ENCODE data around the gene GBP5.
"Not testable (repeated sequence)": the region's sequence is repeated elsewhere in the genome, so short reads cannot be mapped to it uniquely, and the experiment has no call there.

Gene GBP5

GRCh38 chr1:89272269-89273041 is at the start of gene GBP5:
GBP5 (minus strand) TSS chr1:89272860; CDS start chr1:89269555, 3,305 bp downstream.
- peak in 1 of 3 donors; percentile 32 for DNase-seq (ENCODE audit: low read depth in 3 of 3, low spot score in 1 of 3)

- no peak for DNase-seq (ENCODE audit: low read depth in 3 of 3, low spot score in 1 of 3)
These were observed 49.7 kb upstream of the GBP5 start for GRCh38 chr1:89322402-89322801.

- no peak for DNase-seq (ENCODE audit: low read depth in 3 of 3, low spot score in 1 of 3)
These were observed 39.9 kb upstream of the GBP5 start for GRCh38 chr1:89312572-89312971.

- DNase-seq (ENCODE audit: low read depth in 3 of 3, low spot score in 1 of 3), result no peak
These were observed 39.1 kb upstream of the GBP5 start for GRCh38 chr1:89311757-89312156.

GRCh38 chr1:89310976-89311375 is 38.3 kb upstream of the GBP5 start:
- no peak for DNase-seq (ENCODE audit: low read depth in 3 of 3, low spot score in 1 of 3)

GRCh38 chr1:89310505-89310904 is 37.8 kb upstream of the GBP5 start:
- no peak for DNase-seq (ENCODE audit: low read depth in 3 of 3, low spot score in 1 of 3)

GRCh38 chr1:89309828-89310227 is 37.2 kb upstream of the GBP5 start:
- no peak for DNase-seq (ENCODE audit: low read depth in 3 of 3, low spot score in 1 of 3)

- no peak for DNase-seq (ENCODE audit: low read depth in 3 of 3, low spot score in 1 of 3)
These were observed 33.6 kb upstream of the GBP5 start for GRCh38 chr1:89306273-89306672.

- no peak for DNase-seq (ENCODE audit: low read depth in 3 of 3, low spot score in 1 of 3)
These were observed 32.8 kb upstream of the GBP5 start for GRCh38 chr1:89305493-89305892.

- no peak for DNase-seq (ENCODE audit: low read depth in 3 of 3, low spot score in 1 of 3)
These were observed 32.0 kb upstream of the GBP5 start for GRCh38 chr1:89304572-89305230.

- DNase-seq (ENCODE audit: low read depth in 3 of 3, low spot score in 1 of 3), result no peak
These were observed 30.2 kb upstream of the GBP5 start for GRCh38 chr1:89302697-89303332.

GRCh38 chr1:89299739-89300463 is 27.2 kb upstream of the GBP5 start:
- DNase-seq (ENCODE audit: low read depth in 3 of 3, low spot score in 1 of 3), result not testable (repeated sequence)

- DNase-seq (ENCODE audit: low read depth in 3 of 3, low spot score in 1 of 3), result no peak
These were observed 25.8 kb upstream of the GBP5 start for GRCh38 chr1:89298461-89298860.

- no peak for DNase-seq (ENCODE audit: low read depth in 3 of 3, low spot score in 1 of 3)
These were observed 22.5 kb upstream of the GBP5 start for GRCh38 chr1:89295187-89295586.

GRCh38 chr1:89291276-89291675 is 18.6 kb upstream of the GBP5 start:
- DNase-seq (ENCODE audit: low read depth in 3 of 3, low spot score in 1 of 3), result no peak

GRCh38 chr1:89288051-89288340 is 15.3 kb upstream of the GBP5 start:
- no peak for DNase-seq (ENCODE audit: low read depth in 3 of 3, low spot score in 1 of 3)

GRCh38 chr1:89287181-89288050 is 14.8 kb upstream of the GBP5 start:
- no peak for DNase-seq (ENCODE audit: low read depth in 3 of 3, low spot score in 1 of 3)

- no peak for DNase-seq (ENCODE audit: low read depth in 3 of 3, low spot score in 1 of 3)
These were observed 14.0 kb upstream of the GBP5 start for GRCh38 chr1:89286549-89287180.

GRCh38 chr1:89285745-89286380 is 13.2 kb upstream of the GBP5 start:
- DNase-seq (ENCODE audit: low read depth in 3 of 3, low spot score in 1 of 3), result no peak

Measured in stimulated activated CD4-positive, alpha-beta T cell treated with anti-CD3 and anti-CD28 coated beads, TNF-alpha, amount 100 ng/mL, for 1 hour (primary cell).